HG03439 (cell line): ENCODE measurements around the gene TMC1.

Source experiments
- ATAC-seq: cut with Tn5 transposase; IDR thresholded peaks from one replicate; pipeline ENCODE4 v1.9.1; 2021; ENCODE audit warnings: mild to moderate bottlenecking, moderate library complexity; ENCODE audit not compliant: unreplicated experiment

The TMC1 gene

DNA sequence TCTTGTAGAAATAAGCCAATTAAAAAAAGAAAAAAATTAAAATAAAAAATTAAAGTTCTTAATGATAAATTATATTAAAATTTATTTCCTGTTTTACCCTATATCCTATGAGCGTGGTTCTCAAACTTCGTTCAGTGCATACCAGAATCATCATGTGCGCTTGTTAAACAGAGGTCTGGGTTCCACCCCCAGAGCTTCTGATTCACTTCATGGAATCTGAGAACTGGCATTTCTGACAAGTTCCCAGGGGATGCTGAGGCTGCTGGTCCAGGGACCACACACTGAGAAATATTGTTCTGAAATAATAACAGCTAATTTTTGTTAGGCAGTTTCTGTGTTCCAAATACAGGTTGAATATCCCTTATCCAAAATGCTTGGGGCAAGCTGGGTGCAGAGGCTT is 79.3 kb downstream of the TMC1 start:
- ATAC-seq: no peak

- ATAC-seq: no peak
Observed at GRCh38 chr9:72601615-72602014, 80.2 kb downstream of the TMC1 start.

DNA sequence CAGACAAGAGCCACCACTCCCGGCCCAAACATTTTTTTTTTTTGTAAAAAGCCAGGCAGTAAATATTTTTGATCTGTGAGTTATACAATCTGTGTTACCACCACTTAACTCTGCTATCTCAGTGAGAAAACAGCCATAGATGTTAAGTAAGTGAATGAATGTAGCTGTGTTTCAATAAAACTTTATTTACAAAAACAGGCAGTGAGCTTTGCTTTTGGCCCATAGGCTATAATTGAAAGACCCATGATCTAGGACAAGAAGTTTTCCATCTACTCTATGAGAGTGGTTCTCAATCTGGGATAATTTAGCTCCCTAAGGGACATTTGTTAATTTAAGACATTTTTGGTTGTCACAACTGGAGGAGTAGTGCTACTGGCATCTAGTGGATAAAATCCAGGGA is 91.0 kb downstream of the TMC1 start:
- ATAC-seq: no peak

- ATAC-seq: no peak
Observed at GRCh38 chr9:72614067-72614466, 92.7 kb downstream of the TMC1 start.

GRCh38 chr9:72615931-72616330 is 94.5 kb downstream of the TMC1 start:
- ATAC-seq: no peak

DNA sequence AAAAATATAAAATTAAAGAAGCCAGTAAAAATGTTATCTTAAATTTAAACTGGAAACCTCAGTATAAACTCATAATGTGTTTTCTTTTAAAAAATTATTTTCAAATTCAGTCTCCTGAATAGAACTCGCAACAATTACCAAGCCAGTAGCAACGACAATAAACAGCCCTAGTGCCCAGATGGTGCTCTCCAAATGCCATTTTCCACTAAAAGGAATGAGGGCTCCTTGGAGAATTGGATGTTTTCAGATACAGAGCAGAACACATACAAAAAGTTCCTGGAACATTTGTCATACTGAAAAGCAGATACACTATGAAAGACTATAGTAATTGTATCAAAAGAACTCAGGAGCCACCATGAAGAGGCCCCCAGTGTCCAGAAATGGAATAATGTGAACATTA is 97.4 kb downstream of the TMC1 start:
- no peak for ATAC-seq

GRCh38 chr9:72622186-72622585 is 100.8 kb downstream of the TMC1 start:
- no peak for ATAC-seq

- no peak for ATAC-seq
Observed at GRCh38 chr9:72623156-72623555, 101.7 kb downstream of the TMC1 start.

DNA sequence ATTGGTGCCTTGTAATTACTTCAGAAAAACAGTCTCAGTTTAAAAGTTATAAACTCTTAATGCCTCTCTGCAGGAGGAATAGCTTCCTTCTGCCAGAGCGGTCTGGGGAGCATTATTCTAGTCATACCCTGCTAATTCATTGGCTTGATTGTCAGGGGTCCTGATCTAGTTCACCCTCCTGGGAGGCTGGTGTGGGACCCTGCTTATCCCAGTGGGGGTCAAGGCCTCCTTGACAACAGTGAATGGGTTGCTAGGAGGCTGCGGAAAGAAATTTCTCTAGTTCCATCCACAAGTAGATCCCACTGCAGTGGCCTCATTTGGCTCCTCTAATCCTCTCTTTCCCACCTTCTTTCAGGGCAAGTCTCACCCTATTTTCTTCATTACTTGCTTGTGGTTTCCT is 105.7 kb downstream of the TMC1 start:
- ATAC-seq: no peak

DNA sequence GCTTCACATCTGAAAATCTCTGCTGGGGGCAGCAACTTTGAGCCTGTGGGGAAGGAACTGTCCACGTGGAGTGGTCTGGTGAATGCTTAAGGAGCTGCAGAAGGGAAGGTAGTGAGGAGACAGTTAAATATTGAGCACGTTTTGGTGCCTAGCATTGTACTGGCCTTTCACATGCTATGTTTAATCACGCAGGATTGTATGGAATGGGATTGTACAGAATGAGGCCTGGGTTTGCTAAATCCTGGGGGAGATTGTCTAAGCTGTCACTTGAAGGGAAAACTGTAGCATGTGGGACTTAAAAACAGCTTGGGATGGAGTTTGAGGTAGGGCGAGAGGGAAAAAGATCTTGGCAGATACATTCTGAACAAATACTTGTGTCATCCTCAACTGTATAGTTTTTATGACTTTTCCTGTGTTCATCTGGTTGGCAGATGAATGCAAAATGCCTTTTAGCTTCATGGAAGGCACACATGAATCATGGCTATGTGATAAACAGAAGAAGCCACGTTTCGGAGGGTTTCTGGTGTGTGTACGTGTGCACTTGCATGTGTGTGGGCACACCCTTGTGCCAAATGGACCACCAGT is 106.6 kb downstream of the TMC1 start:
- no peak for ATAC-seq

- no peak for ATAC-seq
Observed at GRCh38 chr9:72633966-72634365, 112.6 kb downstream of the TMC1 start.

GRCh38 chr9:72635197-72635596 is 113.8 kb downstream of the TMC1 start:
- peak; percentile 53 for ATAC-seq

DNA sequence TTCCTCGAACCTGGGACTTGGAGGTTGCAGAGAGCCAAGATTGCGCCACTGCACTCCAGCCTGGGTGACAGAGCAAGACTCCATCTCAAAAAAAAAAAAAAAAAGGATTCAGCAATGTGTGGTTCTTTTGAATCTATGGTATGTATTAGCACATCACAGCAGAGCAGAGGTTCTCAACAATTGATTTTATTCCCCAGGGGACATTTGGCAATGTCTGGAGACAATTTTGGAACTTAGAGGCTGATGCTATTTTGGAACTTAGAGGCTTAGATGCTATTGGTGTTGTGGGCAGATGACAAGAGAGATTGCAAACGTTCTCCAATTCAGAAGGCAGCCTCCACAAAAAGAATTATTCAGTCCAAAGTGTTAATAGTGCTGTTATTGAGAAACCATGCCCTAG is 115.2 kb downstream of the TMC1 start:
- no peak for ATAC-seq

- ATAC-seq: no peak
Observed at GRCh38 chr9:72643651-72644050, 122.2 kb downstream of the TMC1 start.

DNA sequence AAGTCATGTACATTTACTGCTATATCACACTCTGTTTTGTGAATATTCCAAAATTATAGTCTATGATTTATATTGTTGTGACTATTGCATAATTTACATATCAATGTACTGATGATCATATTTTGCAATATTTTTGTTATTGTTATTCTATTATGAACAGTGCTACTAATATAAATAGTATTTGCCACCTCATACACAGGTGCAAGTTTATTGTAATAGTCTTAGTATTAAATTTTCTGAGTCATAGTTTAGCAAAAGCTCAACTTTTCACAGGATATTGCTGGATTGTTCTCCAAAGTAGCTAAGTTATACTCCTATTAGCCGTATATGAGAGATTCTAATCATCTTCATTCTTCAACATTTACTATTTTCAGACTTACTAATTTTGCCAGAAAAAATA is 124.7 kb downstream of the TMC1 start:
- no peak for ATAC-seq

DNA sequence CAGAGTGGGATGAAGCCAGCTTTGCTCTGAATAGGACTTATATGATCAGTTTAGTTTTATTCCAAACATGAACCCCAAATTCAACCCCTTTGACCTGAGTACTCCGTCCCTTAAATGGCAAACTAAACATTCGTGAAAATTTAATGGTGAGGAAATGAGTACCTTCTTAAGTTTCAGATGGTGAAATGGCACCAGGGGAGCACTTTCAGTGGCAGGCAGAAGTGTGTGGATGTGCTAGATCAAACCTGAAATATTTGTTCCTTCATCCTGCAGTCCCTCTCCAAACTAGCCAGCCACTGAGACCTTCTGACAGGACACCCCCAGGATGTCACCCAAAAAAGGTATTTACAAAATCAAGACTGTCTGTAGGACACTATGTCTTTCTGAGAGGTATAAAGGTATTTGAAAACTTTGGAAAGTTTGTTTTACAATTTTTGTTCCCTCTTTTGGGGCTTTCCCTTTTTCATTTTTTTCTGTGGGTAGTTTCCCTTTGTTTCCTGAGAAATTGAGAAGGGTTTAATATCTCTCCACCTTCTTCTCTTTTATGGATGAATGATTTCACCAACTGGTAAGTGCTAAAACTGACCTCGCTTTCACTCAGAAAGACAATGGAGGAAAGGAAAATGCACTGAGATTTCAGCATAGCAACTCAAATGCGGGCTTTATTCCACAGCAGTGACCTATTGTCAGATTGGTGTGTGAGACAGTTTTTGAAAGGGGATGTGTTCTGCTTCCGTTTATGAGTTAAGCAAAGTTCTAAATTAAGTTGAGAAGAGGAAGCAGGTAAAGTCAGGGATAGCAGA is 127.1 kb downstream of the TMC1 start:
- ATAC-seq: no peak

GRCh38 chr9:72649127-72649442 is 127.7 kb downstream of the TMC1 start:
- ATAC-seq: no peak

DNA sequence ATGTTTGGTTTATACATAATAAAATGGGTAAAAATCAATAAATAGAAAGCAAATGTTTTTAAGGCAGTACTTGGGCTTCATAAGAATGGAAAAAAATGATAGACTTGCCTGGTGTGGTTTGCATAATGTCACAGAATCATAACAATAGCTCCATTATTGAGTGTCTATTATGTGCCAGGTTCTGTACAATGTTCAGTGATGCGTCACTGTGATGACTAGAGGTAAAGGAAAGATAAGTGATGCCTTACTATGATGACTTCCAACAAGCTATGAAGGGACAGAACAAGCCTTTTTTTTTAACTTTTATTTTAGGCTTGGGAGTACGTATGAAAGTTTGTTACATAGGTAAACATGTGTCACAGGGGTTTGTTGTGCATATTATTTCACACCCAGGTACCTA is 128.8 kb downstream of the TMC1 start:
- no peak for ATAC-seq

- ATAC-seq: no peak
Observed at GRCh38 chr9:72656021-72656420, 134.6 kb downstream of the TMC1 start.

- no peak for ATAC-seq
Observed at GRCh38 chr9:72657023-72657422, 135.6 kb downstream of the TMC1 start.

DNA sequence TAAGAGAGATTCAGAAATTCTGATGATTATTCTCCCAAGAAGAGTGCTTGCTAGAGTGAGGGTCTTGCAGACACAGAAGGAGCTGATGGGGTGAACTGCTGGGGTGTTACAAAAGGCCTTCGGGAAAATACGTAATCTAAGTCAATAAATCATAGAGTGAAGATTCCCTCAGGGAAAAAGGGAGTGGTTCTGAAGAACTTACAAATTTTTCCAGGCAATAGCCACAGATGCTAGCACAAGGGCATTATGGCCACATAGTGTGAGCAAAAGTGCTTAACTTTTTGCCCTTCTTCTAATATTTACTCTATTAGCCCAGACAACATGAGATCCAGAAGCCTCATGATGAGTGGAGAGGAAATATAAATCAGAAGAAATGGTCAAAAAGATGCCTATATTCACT is 137.3 kb downstream of the TMC1 start:
- ATAC-seq: no peak

GRCh38 chr9:72661401-72662135 is 140.2 kb downstream of the TMC1 start:
- no peak for ATAC-seq
